AG09309 (cell line): Measurements from ENCODE around the gene ZNF530.

Source experiments
- DNase-seq: peaks from one replicate; pipeline ENCODE4 v3.0.0-alpha.2; 2010; ENCODE audit warnings: low read depth
- H3K4me3 ChIP-seq: 2 replicates; pipeline ENCODE4 v1.5.1; 2011; ENCODE audit warnings: mild to moderate bottlenecking, low read depth, low read length, moderate library complexity; ENCODE audit not compliant: control insufficient read depth
- CTCF ChIP-seq: IDR thresholded peaks from 2 replicates; pipeline ENCODE4 v1.5.1; 2011; ENCODE audit warnings: mild to moderate bottlenecking, low read depth, low read length, inconsistent platforms; ENCODE audit not compliant: insufficient read depth, control insufficient read depth; ENCODE audit errors: missing control alignments

ZNF530 gene

GRCh38 chr19:57653689-57654088, 54.0 kb downstream of the ZNF530 start:
- H3K4me3 ChIP-seq: no peak overlapping the region
- TF ChIP-seq CTCF: no peak
- no peak for DNase-seq

- TF ChIP-seq CTCF: no peak
- DNase-seq: no peak
- H3K4me3 ChIP-seq: no peak overlapping the region
Measured at GRCh38 chr19:57655443-57655842, 55.8 kb downstream of the ZNF530 start.

GRCh38 chr19:57656346-57656745, 56.7 kb downstream of the ZNF530 start:
- no peak for DNase-seq
- TF ChIP-seq CTCF: no peak
- H3K4me3 ChIP-seq: no peak overlapping the region
